Activated T-cell treated with anti-CD3 and anti-CD28 coated beads for 24 hours (primary cell): ENCODE results near the gene RASGRP2.
"Not testable (repeated sequence)": the region's sequence is repeated elsewhere in the genome, so short reads cannot be mapped to it uniquely, and the experiment has no call there.

Experiments
- DNase-seq: peaks from one replicate; pipeline ENCODE4 v3.0.0-alpha.2; 2020; ENCODE audit warnings: low read depth

Gene RASGRP2

DNA sequence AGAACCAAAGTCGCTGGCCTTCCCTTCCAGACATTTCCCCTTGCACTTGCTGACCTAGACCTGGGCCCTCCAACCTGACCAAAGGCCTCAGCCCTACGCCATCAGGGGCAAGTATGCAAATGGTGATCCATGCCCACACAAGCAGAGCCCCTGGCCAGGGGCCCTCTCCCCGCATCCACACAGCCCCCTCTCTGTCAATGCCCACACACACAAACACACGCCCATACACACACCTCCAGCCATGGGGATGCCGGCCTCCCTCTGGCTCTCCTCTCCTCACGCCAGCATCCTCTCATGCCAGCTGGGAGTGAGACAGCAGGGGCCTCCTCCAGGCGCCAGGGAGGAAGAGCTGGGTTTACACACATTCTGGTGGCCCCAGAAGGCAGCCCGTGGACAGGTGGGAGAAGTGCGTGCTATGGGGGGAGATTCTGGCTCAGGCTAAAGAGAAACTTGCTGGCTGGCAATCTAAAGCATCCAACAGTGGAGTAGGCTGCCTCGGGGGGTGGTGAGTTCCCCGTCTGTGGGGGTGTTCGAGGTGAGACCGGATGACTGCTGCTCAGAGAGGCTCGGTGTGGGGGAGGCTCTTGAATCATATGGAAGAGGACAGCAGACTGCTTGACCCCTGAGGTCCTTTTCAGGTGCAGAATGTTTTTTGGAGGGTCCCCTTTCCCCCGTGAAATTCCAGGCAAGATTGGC, 25.7 kb downstream of the RASGRP2 start:
- DNase-seq: no peak

DNA sequence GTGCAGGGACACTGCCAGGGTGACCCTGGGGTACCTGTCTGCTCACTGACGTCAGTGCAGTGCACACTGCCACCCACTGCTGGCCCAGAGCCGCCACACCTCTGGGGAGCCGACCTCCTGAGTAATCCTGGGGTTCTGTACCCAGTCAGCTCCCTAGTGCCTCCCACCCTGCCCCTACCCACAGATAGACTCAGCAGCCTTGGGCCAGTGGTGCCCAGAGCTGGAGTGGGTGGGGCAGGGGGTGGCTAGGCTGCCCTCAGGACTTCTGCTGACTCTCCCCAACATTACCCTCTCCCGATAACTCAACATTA, 26.7 kb downstream of the RASGRP2 start:
- no peak for DNase-seq

- no peak for DNase-seq
Measured at GRCh38 chr11:64716473-64717267, 27.3 kb downstream of the RASGRP2 start.

DNA sequence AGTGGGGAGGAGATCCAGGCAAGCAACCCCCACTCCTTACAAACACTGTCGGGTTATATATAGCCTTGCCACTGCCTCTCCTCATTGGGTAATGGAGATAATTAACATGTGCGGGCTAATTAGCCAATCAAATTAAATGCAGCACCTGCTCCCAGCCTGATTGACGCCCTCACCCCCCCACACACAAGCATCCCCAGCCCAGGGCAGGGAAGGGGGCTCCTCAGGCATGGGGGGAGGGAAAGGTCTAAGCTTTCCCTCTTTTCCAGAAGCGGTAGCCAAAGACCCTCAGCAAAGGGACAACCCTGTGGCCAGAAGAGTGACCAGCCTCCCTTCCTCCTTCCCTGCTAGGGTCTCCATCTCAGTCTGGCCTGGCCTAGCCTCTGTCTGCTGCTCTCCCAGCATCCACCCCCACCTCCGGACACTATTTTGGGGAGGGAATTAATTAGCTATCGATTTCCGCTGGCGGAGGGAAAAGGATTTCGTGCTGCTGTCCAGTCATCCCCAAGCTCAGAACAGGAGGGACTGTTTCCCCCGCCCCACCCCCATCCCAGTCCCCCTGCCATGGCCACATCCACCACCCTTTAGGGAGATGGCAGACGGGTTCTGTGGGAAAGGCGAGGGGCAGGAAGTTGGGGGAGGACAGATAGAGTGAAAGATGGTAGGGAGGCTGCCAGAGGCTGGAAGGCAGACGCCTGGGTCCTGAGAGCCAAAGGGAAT, 28.0 kb downstream of the RASGRP2 start:
- no peak for DNase-seq

DNA sequence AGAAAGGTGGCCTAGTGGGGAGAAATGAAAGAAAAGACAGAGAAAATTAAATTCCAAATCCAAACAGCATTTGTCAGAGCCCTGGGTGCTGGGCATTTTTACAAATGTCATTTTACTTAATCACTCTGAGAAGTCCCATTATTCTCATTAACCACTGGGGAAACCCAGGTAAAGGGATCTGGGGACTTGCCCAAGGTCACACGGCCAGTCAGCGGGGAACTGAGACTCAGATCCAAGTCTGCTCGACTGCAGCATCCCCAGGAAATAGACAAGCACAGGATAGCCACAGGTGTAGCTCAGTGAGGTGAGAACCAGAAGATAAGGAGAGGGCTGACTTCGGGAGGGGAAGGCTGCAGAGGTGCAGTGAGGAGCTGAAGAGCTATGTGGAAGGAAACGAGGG, 28.8 kb downstream of the RASGRP2 start:
- DNase-seq: no peak

GRCh38 chr11:64714666-64715065, 29.3 kb downstream of the RASGRP2 start:
- DNase-seq: no peak

GRCh38 chr11:64713781-64714363, 30.1 kb downstream of the RASGRP2 start:
- no peak for DNase-seq

DNA sequence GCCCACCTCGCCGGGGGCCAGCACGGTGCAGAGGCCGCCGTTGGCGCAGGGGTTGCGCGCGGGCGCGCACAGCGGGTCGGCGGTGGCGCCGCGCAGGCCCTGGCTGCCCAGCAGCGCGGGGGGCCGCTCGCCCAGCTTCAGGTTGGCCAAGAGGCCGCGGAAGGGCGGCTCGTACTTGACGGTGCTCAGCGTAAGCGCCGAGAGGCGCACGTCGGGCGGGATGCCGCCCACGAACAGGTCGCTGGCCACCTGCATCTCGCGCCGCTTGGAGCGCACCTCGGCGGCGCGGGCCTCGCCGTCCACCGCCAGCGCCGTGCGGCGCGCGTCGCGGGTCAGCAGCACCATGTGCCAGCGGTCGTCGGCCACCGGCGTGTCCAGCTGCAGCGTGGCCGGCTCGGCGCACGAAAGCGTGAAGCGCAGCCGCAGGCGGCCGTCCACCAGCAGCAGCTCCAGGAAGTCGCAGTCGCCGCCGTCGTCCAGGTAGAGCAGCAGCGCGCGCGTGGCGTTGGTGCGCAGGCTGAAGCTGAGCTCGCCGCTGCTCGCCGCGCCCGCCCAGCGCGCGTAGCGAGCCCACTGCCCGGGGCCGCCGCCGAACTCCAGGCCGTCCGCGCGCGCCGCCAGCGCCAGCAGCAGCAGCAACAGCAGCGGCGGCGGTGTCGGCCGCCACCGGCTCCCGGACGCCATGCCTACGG, 30.8 kb downstream of the RASGRP2 start:
- DNase-seq: no peak

DNA sequence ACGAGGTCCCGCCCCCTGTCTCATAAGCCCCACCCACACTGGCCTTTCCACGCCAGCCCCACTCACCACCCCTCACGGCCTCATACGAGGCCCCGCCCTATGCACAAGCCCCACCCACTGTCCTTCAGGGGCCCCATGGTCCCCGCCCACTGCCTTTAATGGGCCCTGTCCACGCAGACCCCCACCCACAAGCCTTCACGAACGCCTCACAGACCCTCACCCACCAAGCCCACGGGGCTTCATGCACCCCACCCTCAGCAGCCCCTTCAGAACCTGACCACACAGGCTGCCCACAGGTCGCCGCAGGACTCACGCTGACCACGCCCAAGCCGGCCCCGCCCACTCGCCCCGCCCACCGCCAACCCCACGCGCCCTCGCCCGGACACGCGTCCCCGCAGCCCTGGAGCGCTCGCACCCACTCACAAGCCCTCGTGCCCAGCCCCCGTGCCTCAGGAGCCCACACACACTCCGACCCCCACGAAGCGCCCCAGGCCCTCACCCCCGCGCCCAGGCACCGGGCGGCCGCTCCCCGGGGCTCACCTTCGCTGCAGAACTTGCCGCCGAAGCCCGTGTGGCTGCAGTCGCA, 31.4 kb downstream of the RASGRP2 start:
- DNase-seq: no peak

GRCh38 chr11:64711956-64712362, 32.0 kb downstream of the RASGRP2 start:
- no peak for DNase-seq

- DNase-seq: no peak
Measured at GRCh38 chr11:64711138-64711955, 32.6 kb downstream of the RASGRP2 start.

DNA sequence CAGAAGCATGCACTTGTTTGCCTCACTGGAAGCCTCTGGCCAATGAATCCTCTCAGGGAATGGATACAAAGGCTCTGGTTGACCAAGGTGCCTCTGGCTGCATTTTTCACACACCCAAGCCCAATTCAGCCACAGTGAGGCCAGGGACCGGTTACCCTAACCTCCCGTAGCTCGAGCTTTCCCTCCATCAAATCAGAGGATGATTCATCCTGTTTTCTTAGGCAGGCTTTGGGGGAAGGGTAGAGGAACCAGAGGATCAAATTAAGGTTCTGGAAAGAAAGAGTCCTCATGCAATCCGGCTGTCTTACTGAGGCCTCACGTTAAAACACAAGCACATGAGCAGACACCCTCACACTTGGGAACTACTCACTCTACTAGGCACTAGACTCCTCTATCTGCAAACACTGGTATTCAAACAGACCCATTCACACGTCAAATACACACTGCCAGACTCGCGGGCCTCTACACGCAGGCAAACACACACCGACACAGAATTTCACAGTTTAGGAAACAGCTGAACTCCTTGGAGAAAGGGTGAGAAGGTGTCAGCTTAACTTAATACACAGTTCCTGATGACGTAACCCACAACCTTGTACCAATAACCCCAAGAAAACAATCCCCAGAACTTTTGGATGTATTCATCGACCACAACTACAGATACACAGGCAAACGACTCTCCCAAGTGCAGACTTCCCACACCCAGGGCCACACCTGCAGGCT, 33.4 kb downstream of the RASGRP2 start:
- DNase-seq: no peak

GRCh38 chr11:64705501-64705900, 38.4 kb downstream of the RASGRP2 start:
- no peak for DNase-seq

GRCh38 chr11:64703048-64703447, 40.9 kb downstream of the RASGRP2 start:
- DNase-seq: no peak

- DNase-seq: not testable (repeated sequence)
Measured at GRCh38 chr11:64701956-64702355, 42.0 kb downstream of the RASGRP2 start.

DNA sequence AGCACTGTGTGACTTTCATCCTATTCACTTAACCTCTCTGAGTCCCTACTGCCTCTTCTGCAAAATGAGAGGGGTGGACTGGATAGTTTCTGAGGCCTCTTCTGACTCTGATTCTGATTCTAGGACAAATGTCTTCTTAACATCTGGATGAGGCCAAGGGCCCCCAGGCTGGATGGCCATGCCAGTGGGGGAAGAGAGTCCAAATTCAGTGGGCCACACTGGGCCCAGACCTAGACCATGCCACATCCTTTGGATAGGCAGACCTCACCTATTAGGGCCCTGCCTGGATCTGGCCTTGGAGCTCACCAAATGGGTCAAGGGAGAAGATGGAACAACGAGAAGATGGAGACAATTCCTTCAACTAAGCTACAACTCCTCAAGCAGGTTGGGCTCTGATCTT, 45.5 kb downstream of the RASGRP2 start:
- DNase-seq: no peak

DNA sequence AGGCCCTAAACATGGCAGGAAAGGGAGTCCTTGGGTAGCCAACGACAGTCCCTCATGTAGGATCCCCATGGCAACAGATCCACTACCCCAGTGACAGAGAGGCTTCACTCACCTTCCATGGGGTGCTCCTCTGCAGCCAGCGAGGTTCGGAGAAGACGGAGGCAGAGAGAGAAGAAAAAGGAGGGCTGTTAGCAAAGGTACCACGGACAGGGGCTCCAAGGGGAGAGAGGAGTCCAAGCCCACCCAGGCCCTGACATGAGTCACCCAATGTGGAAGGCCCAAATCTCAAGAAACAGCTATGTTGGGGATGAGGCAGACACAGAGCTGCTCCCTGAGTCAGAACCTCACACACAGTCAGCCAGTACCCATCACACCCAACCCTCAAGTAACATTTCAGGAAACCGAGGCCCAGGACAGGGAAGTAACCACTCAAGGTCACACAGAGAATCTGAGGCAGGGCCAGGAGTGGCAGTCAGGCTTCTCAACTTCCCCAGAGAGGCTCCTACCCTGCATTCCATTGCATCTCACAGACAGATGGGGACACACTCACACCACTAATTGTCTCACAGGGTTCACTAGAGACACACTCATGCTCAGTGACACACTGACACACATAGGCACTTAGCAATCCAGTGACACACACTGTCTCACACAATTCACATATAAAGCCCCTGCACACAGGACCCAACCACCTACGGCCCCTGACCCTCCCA, 46.1 kb downstream of the RASGRP2 start:
- no peak for DNase-seq

DNA sequence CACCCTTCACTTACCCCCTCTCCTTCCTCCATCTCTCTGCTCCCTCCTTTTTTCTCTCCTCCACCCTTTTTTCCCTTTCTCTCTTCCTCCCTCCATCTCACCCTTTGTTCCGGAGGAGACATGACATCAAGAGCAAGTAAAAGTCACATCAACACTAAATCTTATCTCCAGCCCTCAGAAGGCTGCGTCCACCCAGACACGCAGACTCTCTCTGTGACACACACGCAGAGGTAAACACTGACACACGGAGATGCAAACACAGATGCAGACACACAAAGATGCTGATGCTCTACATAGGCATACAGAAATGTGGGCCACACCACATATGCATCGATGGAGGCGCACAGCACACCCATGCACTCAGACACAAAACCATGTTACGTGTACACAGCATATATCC, 47.9 kb downstream of the RASGRP2 start:
- DNase-seq: no peak

- DNase-seq: no peak
Measured at GRCh38 chr11:64695548-64695947, 48.4 kb downstream of the RASGRP2 start.
